Muscle layer of duodenum (tissue), 2 donors: Measurements from ENCODE around the gene SPOCK3.
"Not testable (repeated sequence)": the region's sequence is repeated elsewhere in the genome, so short reads cannot be mapped to it uniquely, and the experiment has no call there.

Source experiments
- H3K27ac ChIP-seq: one replicate; pipeline ENCODE4 v1.7.0; 2013; ENCODE audit warnings: mild to moderate bottlenecking, low read length
- H3K27me3 ChIP-seq: one replicate; pipeline ENCODE4 v1.7.0; 2013; ENCODE audit warnings: low read depth, mild to moderate bottlenecking, control low read depth, low read length
- H3K36me3 ChIP-seq, 2 donors: one replicate each; pipeline ENCODE4 v1.7.0; 2013; ENCODE audit warnings: low read length in 2 of 2, control low read depth in 1 of 2, mild to moderate bottlenecking in 1 of 2; ENCODE audit not compliant: insufficient read depth in 2 of 2, control insufficient read depth in 1 of 2
- H3K4me1 ChIP-seq, 2 donors: one replicate each; pipeline ENCODE4 v1.7.0; 2013; ENCODE audit warnings: low read length in 2 of 2, mild to moderate bottlenecking in 2 of 2, control low read depth in 1 of 2, moderate library complexity in 1 of 2; ENCODE audit not compliant: insufficient read depth in 2 of 2, control insufficient read depth in 1 of 2
- H3K4me3 ChIP-seq, 2 donors: one replicate each; pipeline ENCODE4 v1.7.0; 2013; ENCODE audit warnings: low read length in 2 of 2, low read depth in 1 of 2, mild to moderate bottlenecking in 1 of 2
- H3K9me3 ChIP-seq, 2 donors: one replicate each; pipeline ENCODE4 v1.7.0; 2013; ENCODE audit warnings: low read length in 2 of 2, control low read depth in 1 of 2, mild to moderate bottlenecking in 1 of 2; ENCODE audit not compliant: control insufficient read depth in 1 of 2
- donor health status: healthy.

Gene SPOCK3

DNA sequence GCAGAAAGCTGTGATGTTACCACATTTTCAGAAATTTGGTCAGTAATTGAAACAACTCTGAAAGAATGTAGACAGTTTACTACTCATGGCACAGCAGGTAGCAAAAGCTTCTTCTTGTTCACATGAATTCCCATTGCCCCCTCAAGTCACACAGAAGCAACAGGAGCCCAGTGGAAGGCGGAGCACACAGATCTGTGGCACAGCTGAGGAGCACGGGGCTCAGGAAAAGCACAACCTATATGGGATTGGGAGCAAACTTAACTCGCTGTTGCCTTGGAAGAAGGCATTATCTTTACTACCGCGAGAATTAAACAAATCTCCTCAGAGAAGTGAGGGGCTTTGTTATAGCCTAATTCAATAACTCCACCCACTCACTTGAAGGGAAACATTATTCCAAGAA is 358.5 kb downstream of the SPOCK3 start:
- Histone ChIP-seq H3K36me3 (no peaks in the 10 kb centered on the region), H3K27me3 (no peaks in the 10 kb centered on the region), H3K4me1 (no peaks in the 10 kb centered on the region), H3K4me3 (no peak overlapping the region), H3K9me3 (no peaks in the 10 kb centered on the region), H3K27ac (no peak overlapping the region)

- H3K36me3 ChIP-seq: no peaks in the 10 kb centered on the region
- H3K4me3 ChIP-seq: no peak overlapping the region
- no peaks in the 10 kb centered on the region for H3K27me3 ChIP-seq
- no peaks in the 10 kb centered on the region for H3K9me3 ChIP-seq
- H3K4me1 ChIP-seq: no peaks in the 10 kb centered on the region
- no peak overlapping the region for H3K27ac ChIP-seq
These were observed 372.3 kb downstream of the SPOCK3 start for GRCh38 chr4:166862032-166862431.

DNA sequence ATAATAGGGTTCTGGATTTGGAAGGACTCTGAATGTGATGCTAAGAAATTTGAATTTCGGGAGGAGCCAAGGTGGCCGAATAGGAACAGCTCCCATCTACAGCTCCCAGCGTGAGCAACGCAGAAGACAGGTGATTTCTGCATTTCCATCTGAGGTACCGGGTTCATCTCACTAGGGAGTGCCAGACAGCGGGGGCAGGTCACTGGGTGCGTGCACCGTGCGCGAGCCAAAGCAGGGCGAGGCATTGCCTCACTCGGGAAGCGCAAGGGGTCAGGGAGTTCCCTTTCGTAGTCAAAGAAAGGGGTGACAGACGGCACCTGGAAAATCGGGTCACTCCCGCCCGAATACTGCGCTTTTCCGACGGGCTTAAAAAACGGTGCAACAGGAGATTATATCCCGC is 383.9 kb downstream of the SPOCK3 start:
- H3K36me3 ChIP-seq, H3K27me3 ChIP-seq, H3K9me3 ChIP-seq, H3K4me3 ChIP-seq, H3K4me1 ChIP-seq, H3K27ac ChIP-seq: not testable (repeated sequence)

GRCh38 chr4:166846939-166847338 is 387.4 kb downstream of the SPOCK3 start:
- no peaks in the 10 kb centered on the region for H3K4me1 ChIP-seq
- peaks cover 0 to 11% of the 10 kb centered on the region in 2 donors for H3K9me3 ChIP-seq
- H3K27me3 ChIP-seq: no peaks in the 10 kb centered on the region
- H3K4me3 ChIP-seq: no peak overlapping the region
- no peaks in the 10 kb centered on the region for H3K36me3 ChIP-seq
- no peak overlapping the region for H3K27ac ChIP-seq

GRCh38 chr4:166842795-166843261 is 391.5 kb downstream of the SPOCK3 start:
- no peak overlapping the region for H3K27ac ChIP-seq
- no peaks in the 10 kb centered on the region for H3K27me3 ChIP-seq
- H3K9me3 ChIP-seq: peaks cover 0 to 13% of the 10 kb centered on the region in 2 donors
- H3K4me3 ChIP-seq: no peak overlapping the region
- no peaks in the 10 kb centered on the region for H3K36me3 ChIP-seq
- H3K4me1 ChIP-seq: no peaks in the 10 kb centered on the region

GRCh38 chr4:166839615-166840251 is 394.6 kb downstream of the SPOCK3 start:
- H3K4me3 ChIP-seq: no peak overlapping the region
- H3K36me3 ChIP-seq: no peaks in the 10 kb centered on the region
- H3K9me3 ChIP-seq: peaks cover 0 to 16% of the 10 kb centered on the region in 2 donors
- H3K4me1 ChIP-seq: no peaks in the 10 kb centered on the region
- H3K27me3 ChIP-seq: no peaks in the 10 kb centered on the region
- no peak overlapping the region for H3K27ac ChIP-seq

DNA sequence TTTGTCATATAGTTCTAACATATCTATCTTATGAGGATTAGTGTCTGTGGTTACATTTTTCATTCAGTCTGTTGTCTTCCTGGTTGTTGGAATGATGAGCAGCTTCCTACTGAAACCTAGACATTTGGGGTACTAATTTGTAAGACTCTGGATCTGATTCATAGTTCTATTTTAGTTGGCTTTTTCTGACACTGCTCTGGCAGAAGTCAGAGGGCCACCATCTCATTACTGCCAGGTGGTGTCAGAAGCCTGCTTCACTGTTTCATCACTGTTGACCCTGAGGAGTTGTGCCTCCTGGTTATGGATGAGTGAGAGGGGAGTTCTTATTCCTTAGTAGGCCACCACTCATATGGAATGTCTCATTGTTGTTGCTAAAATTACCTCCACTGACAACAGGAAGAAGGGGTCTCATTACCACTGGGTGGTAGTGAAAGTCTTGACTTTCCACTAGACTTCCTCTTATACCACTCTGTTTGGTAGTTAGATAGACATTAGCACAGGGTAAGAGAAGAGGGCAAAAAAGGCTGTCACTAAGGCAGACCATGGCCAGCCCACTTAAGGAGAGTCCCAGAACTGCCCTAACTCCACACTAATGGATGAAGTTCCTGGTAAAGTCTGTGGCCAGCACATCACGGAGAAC is 395.2 kb downstream of the SPOCK3 start:
- peaks cover 0 to 16% of the 10 kb centered on the region in 2 donors for H3K9me3 ChIP-seq
- H3K27me3 ChIP-seq: no peaks in the 10 kb centered on the region

GRCh38 chr4:166836865-166837264 is 397.4 kb downstream of the SPOCK3 start:
- H3K27ac ChIP-seq: no peak overlapping the region
- no peak overlapping the region for H3K4me3 ChIP-seq
- no peaks in the 10 kb centered on the region for H3K27me3 ChIP-seq
- H3K36me3 ChIP-seq: no peaks in the 10 kb centered on the region
- peaks cover 0 to 8% of the 10 kb centered on the region in 2 donors for H3K9me3 ChIP-seq
- no peaks in the 10 kb centered on the region for H3K4me1 ChIP-seq

More for the DNA sequence above, 395.2 kb downstream of the SPOCK3 start:
- no peak overlapping the region for H3K4me3 ChIP-seq
- H3K27ac ChIP-seq: no peak overlapping the region
- H3K36me3 ChIP-seq: no peaks in the 10 kb centered on the region
- no peaks in the 10 kb centered on the region for H3K4me1 ChIP-seq

- Histone ChIP-seq H3K27ac (no peak overlapping the region), H3K9me3 (peaks cover 0 to 2% of the 10 kb centered on the region in 2 donors), H3K36me3 (no peaks in the 10 kb centered on the region), H3K4me1 (no peaks in the 10 kb centered on the region), H3K4me3 (no peak overlapping the region), H3K27me3 (no peaks in the 10 kb centered on the region)
These were observed 406.7 kb downstream of the SPOCK3 start for GRCh38 chr4:166827629-166828028.

GRCh38 chr4:166827167-166827566 is 407.1 kb downstream of the SPOCK3 start:
- no peaks in the 10 kb centered on the region for H3K4me1 ChIP-seq
- H3K36me3 ChIP-seq: no peaks in the 10 kb centered on the region
- no peak overlapping the region for H3K4me3 ChIP-seq
- H3K27ac ChIP-seq: no peak overlapping the region
- H3K9me3 ChIP-seq: no peaks in the 10 kb centered on the region
- no peaks in the 10 kb centered on the region for H3K27me3 ChIP-seq

DNA sequence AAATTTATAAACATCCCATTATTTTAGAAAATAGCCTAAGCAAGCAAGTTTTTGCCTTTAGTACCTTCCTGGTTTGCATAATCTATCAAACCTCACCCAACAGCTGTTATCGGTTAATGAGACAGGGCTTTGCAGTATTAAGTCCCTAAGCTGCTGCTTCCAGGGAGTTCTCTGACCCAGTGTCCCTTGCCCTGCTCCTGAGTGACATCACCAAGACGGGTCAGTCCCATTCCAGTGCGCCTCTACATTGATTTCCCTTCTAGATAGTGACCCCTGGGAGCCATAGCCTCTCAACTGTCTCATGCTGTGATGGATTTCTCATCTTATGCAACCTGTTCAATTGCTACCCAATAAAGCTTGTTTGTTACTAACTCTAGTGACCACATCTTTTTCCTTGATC is 410.4 kb downstream of the SPOCK3 start:
- Histone ChIP-seq H3K36me3 (no peaks in the 10 kb centered on the region), H3K4me1 (no peaks in the 10 kb centered on the region), H3K27me3 (no peaks in the 10 kb centered on the region), H3K9me3 (no peaks in the 10 kb centered on the region), H3K4me3 (no peak overlapping the region), H3K27ac (no peak overlapping the region)

- H3K27me3 ChIP-seq: no peaks in the 10 kb centered on the region
- no peaks in the 10 kb centered on the region for H3K36me3 ChIP-seq
- H3K4me1 ChIP-seq: no peaks in the 10 kb centered on the region
- H3K9me3 ChIP-seq: no peaks in the 10 kb centered on the region
- no peak overlapping the region for H3K4me3 ChIP-seq
- no peak overlapping the region for H3K27ac ChIP-seq
These were observed 411.2 kb downstream of the SPOCK3 start for GRCh38 chr4:166823126-166823525.
